Smooth muscle cell (in vitro differentiated cells): ENCODE results near the gene ZNF559. TPM values are rescaled to one million over a fixed set of nuclear protein-coding genes. Genes with fewer than 3 reads are reported as not detected.
"Not testable (repeated sequence)": the region's sequence is repeated elsewhere in the genome, so short reads cannot be mapped to it uniquely, and the experiment has no call there.

ENCODE experiments used
- DNase-seq: peaks from one replicate; lab custom pipeline; 2025; ENCODE audit not compliant: unreplicated experiment; lab: John Stamatoyannopoulos, UW
- H2AFZ ChIP-seq: fragments of 200-600 bp; sonication (generic); 2 replicates; pipeline ENCODE4 v1.6.0; 2016; ENCODE audit warnings: antibody characterized with exemption, low read depth, mild to moderate bottlenecking
- H3F3A ChIP-seq: fragments of 200-600 bp; sonication (generic); 2 replicates; pipeline ENCODE4 v1.6.0; 2017; ENCODE audit warnings: antibody characterized with exemption, low read depth
- H3K27ac ChIP-seq: fragments of 200-600 bp; sonication (generic); 2 replicates; pipeline ENCODE4 v1.5.1; 2016; ENCODE audit warnings: low read depth, mild to moderate bottlenecking
- H3K27me3 ChIP-seq: fragments of 200-600 bp; sonication (generic); 2 replicates; pipeline ENCODE4 v1.6.1; 2016; ENCODE audit warnings: low read depth, mild to moderate bottlenecking
- H3K36me3 ChIP-seq: fragments of 200-600 bp; sonication (generic); 2 replicates; pipeline ENCODE4 v1.5.1; 2016; ENCODE audit warnings: low read depth
- H3K4me1 ChIP-seq: fragments of 200-600 bp; sonication (generic); 2 replicates; pipeline ENCODE4 v1.5.1; 2016; ENCODE audit warnings: low read depth
- H3K4me2 ChIP-seq: fragments of 200-600 bp; sonication (generic); 2 replicates; pipeline ENCODE4 v1.6.0; 2016; ENCODE audit warnings: mild to moderate bottlenecking
- H3K4me3 ChIP-seq: fragments of 200-600 bp; sonication (generic); 2 replicates; pipeline ENCODE4 v1.5.1; 2016; ENCODE audit warnings: mild to moderate bottlenecking
- H3K79me2 ChIP-seq: fragments of 200-600 bp; sonication (generic); 2 replicates; pipeline ENCODE4 v1.6.0; 2016; ENCODE audit warnings: low read depth, mild to moderate bottlenecking
- H3K9ac ChIP-seq: fragments of 200-600 bp; sonication (generic); 2 replicates; pipeline ENCODE4 v1.6.0; 2016; ENCODE audit warnings: low read depth
- H3K9me3 ChIP-seq: fragments of 200-600 bp; sonication (generic); replicated peaks from 2 replicates; pipeline ENCODE4 v1.5.1; 2016; ENCODE audit warnings: low read depth
- H4K20me1 ChIP-seq: fragments of 200-600 bp; sonication (generic); 2 replicates; pipeline ENCODE4 v1.6.0; 2016; ENCODE audit warnings: low read depth
- CTCF ChIP-seq: fragments of 200-600 bp; sonication (generic); IDR thresholded peaks from 2 replicates; pipeline ENCODE4 v1.5.1; 2017; ENCODE audit warnings: borderline replicate concordance, mild to moderate bottlenecking, antibody characterized with exemption; ENCODE audit not compliant: insufficient read depth, poor library complexity, severe bottlenecking
- WGBS: methylation state at CpG from one replicate; pipeline ENCODE4 v1.1.7; 2016; ENCODE audit warnings: low lambda C conversion rate; 5-methylcytosine and 5-hydroxymethylcytosine counted together
- polyA plus RNA-seq: library from polyadenylated mRNA; unstranded; fragments of >200 nt; fragmentation: Nextera tagmentation; extraction: Ambion mirVana; gene quantifications from 2 replicates; pipeline ENCODE4 v1.2.1, GENCODE V29; 2016
- total RNA-seq: library from RNA; depleted of rRNA; stranded (reverse); fragments of >200 nt; gene quantifications from 2 replicates; pipeline ENCODE4 v1.2.3, GENCODE V29; 2014

The ZNF559 gene
- 22.8 and 23.8 TPM in 2 replicates for total RNA-seq
- 7.8 and 8.9 TPM in 2 replicates for polyA plus RNA-seq

- peak; percentile 27 for TF ChIP-seq CTCF
- H3K4me3 ChIP-seq, result peak within 1 kb of the TSS; percentile 66
- H3F3A ChIP-seq, result peaks cover 6% of the 10 kb centered on the region
- H3K4me1 ChIP-seq, result no peaks in the 10 kb centered on the region
- peaks cover 31% of the 10 kb centered on the region for H3K79me2 ChIP-seq
- WGBS, result 4% methylated on average over 47 of the region's 48 CpGs
- H4K20me1 ChIP-seq, result no peaks in the 10 kb centered on the region
- peak within 1 kb of the TSS; percentile 52 for H3K9ac ChIP-seq
- H2AFZ ChIP-seq, result peak within 1 kb of the TSS; percentile 90
- peak within 1 kb of the TSS; percentile 90 for H3K4me2 ChIP-seq
- peaks cover 12% of the 10 kb centered on the region for H3K9me3 ChIP-seq
- H3K27ac ChIP-seq, result peak within 1 kb of the TSS; percentile 61
- peaks cover 12% of the 10 kb centered on the region for H3K36me3 ChIP-seq
- peak; percentile 71 for DNase-seq
- no peaks in the 10 kb centered on the region for H3K27me3 ChIP-seq
Measured at GRCh38 chr19:9323919-9324583, at the start of gene ZNF559. TSS of gene ZNF559 (plus strand) at chr19:9324179. CDS start at chr19:9338550, 14,371 bp downstream.

- not testable (repeated sequence) for H3K27ac ChIP-seq, H3K27me3 ChIP-seq, H3K9ac ChIP-seq, H3K4me2 ChIP-seq, DNase-seq, H3K9me3 ChIP-seq, H4K20me1 ChIP-seq, H3K4me3 ChIP-seq, H3K4me1 ChIP-seq, H3F3A ChIP-seq, H2AFZ ChIP-seq, H3K79me2 ChIP-seq, H3K36me3 ChIP-seq
- 96% methylated on average over 38 of the region's 38 CpGs for WGBS
Measured at GRCh38 chr19:9283485-9283884, 40.5 kb upstream of the ZNF559 start.

- Histone ChIP-seq H3K27ac (no peak overlapping the region), H3K27me3 (no peaks in the 10 kb centered on the region), H3K4me1 (no peaks in the 10 kb centered on the region), H3K9me3 (peaks cover 42% of the 10 kb centered on the region), H3K4me3 (no peak overlapping the region), H3K9ac (no peak overlapping the region), H4K20me1 (no peaks in the 10 kb centered on the region), H3K4me2 (no peak overlapping the region), H3F3A (no peaks in the 10 kb centered on the region), H3K36me3 (peaks cover 40% of the 10 kb centered on the region), H3K79me2 (peaks cover 8% of the 10 kb centered on the region), H2AFZ (no peak overlapping the region)
- no peak for TF ChIP-seq CTCF
- no peak for DNase-seq
- 97% methylated on average over 2 of the region's 2 CpGs for WGBS
Measured at GRCh38 chr19:9289231-9289884, 34.6 kb upstream of the ZNF559 start.

- Histone ChIP-seq H4K20me1 (no peaks in the 10 kb centered on the region), H3K36me3 (peaks cover 81% of the 10 kb centered on the region), H3K4me3 (no peak overlapping the region), H3K4me1 (no peaks in the 10 kb centered on the region), H3K9ac (no peak overlapping the region), H2AFZ (no peak overlapping the region), H3K9me3 (peaks cover 76% of the 10 kb centered on the region), H3F3A (no peaks in the 10 kb centered on the region), H3K27ac (no peak overlapping the region), H3K4me2 (no peak overlapping the region), H3K79me2 (peaks cover 12% of the 10 kb centered on the region), H3K27me3 (no peaks in the 10 kb centered on the region)
- no peak for DNase-seq
- no peak for TF ChIP-seq CTCF
- 94% methylated on average over 4 of the region's 4 CpGs for WGBS
Measured at GRCh38 chr19:9295411-9295849, 28.5 kb upstream of the ZNF559 start.
